GM12892 (cell line): ENCODE data around the gene TFAP2D.

Experiments used
- POLR2A ChIP-seq: IDR thresholded peaks from 2 replicates; pipeline ENCODE4 v1.6.1; 2011; ENCODE audit warnings: low read depth, low read length, control low read depth
- POLR2AphosphoS5 ChIP-seq: IDR thresholded peaks from 2 replicates; pipeline ENCODE4 v1.6.1; 2011; ENCODE audit warnings: low read depth, low read length, control low read depth

DNA sequence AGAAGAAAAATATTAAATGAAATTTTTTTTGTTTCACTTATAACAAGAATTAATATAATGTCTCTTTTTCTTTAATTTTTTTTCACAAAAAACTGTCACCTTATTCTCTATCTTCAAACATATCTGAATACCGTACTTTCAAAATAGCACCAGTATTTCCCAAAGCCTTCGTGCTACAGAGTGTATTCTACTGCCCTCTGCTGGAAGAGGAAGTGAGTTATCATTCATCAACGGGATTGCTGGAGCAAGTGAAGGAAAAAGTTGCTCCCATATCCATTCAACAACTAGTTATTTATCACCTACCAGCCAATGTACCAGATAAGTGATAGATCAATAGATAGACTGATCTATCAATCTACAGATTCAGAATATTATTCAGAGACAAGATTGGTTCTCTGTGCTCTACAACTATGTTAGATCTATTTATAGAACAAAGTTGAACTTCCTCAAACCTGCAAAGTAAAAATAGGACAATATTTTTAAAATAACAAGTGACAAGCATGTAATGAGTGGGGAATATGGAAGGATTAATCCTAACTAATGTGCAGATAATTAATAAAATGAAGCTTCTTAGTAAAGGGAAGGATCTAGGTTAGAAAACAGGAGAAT, 78.7 kb downstream of the TFAP2D start:
- TF ChIP-seq POLR2AphosphoS5 (no peak), POLR2A (no peak)
